AG04450 (cell line): Measurements from ENCODE around the gene MRPS6. TPM values are rescaled to one million over a fixed set of nuclear protein-coding genes. Genes with fewer than 3 reads are reported as not detected.

Source experiments
- CTCF ChIA-PET: fragments of 300-600, 350-600 bp; formaldehyde crosslinking; extraction: SDS; loops from one replicate; lab custom pipeline; 2022; ENCODE audit warnings: antibody characterized with exemption, inconsistent platforms; lab: Charles Lee
- POLR2A ChIA-PET: fragments of 350-600 bp; formaldehyde crosslinking; extraction: SDS; loops from one replicate; lab custom pipeline; 2021; ENCODE audit warnings: antibody characterized with exemption, inconsistent platforms; lab: Yijun Ruan, JAX
- DNase-seq: peaks from one replicate; pipeline ENCODE4 v3.0.0-alpha.2; 2011; ENCODE audit warnings: low read depth, low spot score
- H3K27ac ChIP-seq: one replicate; pipeline ENCODE4 v1.5.1; 2012; ENCODE audit warnings: low read depth, low read length, control low read depth
- H3K27me3 ChIP-seq: one replicate; pipeline ENCODE4 v1.6.0; 2012; ENCODE audit warnings: low read length; ENCODE audit not compliant: control insufficient read depth, insufficient read depth
- H3K4me3 ChIP-seq: 2 replicates; pipeline ENCODE4 v1.5.1; 2011; ENCODE audit warnings: mild to moderate bottlenecking, low read depth, low read length, control low read depth
- H3K9me3 ChIP-seq: 2 replicates; pipeline ENCODE4 v1.5.1; 2012; ENCODE audit warnings: low read length; ENCODE audit not compliant: control insufficient read depth, insufficient read depth
- polyA plus RNA-seq: library from polyadenylated mRNA; depleted of rRNA; stranded (reverse); fragments of >200 nt; gene quantifications from 2 replicates; pipeline ENCODE4 v1.2.3, GENCODE V29; 2011
- TF ChIP-seq, protein P1 (sequence below): IDR thresholded peaks from 2 replicates; pipeline ENCODE4 v1.5.1; 2011; ENCODE audit warnings: low read depth, low read length, control low read depth, inconsistent platforms

The MRPS6 gene
- polyA plus RNA-seq, 1 experiment: 35.8 TPM

DNA sequence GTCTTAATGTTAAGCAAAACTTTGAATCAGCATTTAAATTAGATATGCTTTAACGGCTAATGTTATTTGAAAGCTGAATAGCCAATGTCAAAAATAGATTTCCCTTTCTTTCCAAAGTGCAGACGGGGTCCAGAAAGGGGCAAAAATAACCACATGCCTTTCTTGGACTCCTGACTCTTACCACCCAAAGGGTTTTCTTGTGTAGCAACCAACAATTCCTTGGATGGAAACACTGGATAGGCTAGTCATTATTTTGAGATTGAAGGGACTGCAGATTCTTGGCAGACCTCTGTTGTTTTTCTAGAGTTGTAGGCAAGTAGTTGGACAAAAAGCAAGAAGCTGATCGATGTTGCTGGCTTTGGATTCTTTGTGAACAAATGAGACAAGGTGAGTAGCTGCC is 107.0 kb downstream of the MRPS6 start:
- no peak overlapping the region for H3K4me3 ChIP-seq
- no peak overlapping the region for H3K27ac ChIP-seq
- TF ChIP-seq, protein P1, sequence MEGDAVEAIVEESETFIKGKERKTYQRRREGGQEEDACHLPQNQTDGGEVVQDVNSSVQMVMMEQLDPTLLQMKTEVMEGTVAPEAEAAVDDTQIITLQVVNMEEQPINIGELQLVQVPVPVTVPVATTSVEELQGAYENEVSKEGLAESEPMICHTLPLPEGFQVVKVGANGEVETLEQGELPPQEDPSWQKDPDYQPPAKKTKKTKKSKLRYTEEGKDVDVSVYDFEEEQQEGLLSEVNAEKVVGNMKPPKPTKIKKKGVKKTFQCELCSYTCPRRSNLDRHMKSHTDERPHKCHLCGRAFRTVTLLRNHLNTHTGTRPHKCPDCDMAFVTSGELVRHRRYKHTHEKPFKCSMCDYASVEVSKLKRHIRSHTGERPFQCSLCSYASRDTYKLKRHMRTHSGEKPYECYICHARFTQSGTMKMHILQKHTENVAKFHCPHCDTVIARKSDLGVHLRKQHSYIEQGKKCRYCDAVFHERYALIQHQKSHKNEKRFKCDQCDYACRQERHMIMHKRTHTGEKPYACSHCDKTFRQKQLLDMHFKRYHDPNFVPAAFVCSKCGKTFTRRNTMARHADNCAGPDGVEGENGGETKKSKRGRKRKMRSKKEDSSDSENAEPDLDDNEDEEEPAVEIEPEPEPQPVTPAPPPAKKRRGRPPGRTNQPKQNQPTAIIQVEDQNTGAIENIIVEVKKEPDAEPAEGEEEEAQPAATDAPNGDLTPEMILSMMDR: no peak
- no peaks in the 10 kb centered on the region for H3K9me3 ChIP-seq
- no peak for DNase-seq
- H3K27me3 ChIP-seq: peaks cover 3% of the 10 kb centered on the region
- ChIA-PET POLR2A (no interaction called here), CTCF (interaction anchor here (1.5 kb wide), 1 partner anchor 256 kb away, joined by 6 read pairs; no protein-coding TSS in a partner anchor)

DNA sequence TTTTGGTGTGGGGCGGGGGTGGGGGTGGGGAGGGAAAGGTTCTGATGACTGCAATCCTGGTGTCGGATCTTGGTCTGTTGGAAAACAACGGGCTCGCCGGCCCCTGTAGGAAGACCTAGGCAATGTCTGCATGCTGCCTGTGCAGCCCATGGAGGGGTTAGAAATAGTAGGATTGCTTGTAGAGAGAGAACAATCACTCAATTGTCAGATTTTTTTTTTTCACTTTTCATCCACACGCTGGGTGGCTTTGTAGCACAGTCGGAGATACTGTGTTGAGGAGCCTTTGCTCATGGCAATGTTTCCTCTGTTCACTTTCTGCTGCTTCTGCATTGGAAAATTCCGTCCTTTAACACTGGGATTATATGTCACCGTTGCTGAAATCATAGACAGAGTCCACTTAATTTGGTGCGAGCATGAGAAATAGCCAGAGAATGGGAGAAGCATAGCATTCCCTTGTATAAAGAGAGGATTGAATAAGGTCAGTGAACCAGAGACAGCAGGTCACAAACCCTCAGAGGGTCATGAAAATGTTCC is 107.5 kb downstream of the MRPS6 start:
- H3K27me3 ChIP-seq: peaks cover 3% of the 10 kb centered on the region
- no peak for DNase-seq
- CTCF ChIA-PET: interaction anchor here (1.5 kb wide), 1 partner anchor 257 kb away, joined by 6 read pairs; no protein-coding TSS in a partner anchor
- TF ChIP-seq, protein P1: no peak
- H3K4me3 ChIP-seq: no peak overlapping the region
- no peaks in the 10 kb centered on the region for H3K9me3 ChIP-seq
- POLR2A ChIA-PET: no interaction called here
- H3K27ac ChIP-seq: no peak overlapping the region

- no peak overlapping the region for H3K27ac ChIP-seq
- H3K27me3 ChIP-seq: peaks cover 3% of the 10 kb centered on the region
- ChIA-PET POLR2A (no interaction called here), CTCF (interaction anchor here (0.6 kb wide), 1 partner anchor 258 kb away, joined by 3 read pairs; no protein-coding TSS in a partner anchor)
- TF ChIP-seq, protein P1: no peak
- peaks cover 3% of the 10 kb centered on the region; the same call in 1 of the 2 replicates for H3K9me3 ChIP-seq
- no peak overlapping the region for H3K4me3 ChIP-seq
- no peak for DNase-seq
Measured at GRCh38 chr21:34181431-34182039, 108.2 kb downstream of the MRPS6 start.

- CTCF ChIA-PET: no interaction called here
- no peak for DNase-seq
Measured at GRCh38 chr21:34182436-34182835, 109.1 kb downstream of the MRPS6 start.

More at GRCh38 chr21:34182436-34182835, 109.1 kb downstream of the MRPS6 start:
- no peak overlapping the region for H3K4me3 ChIP-seq
- H3K9me3 ChIP-seq: peaks cover 3% of the 10 kb centered on the region; the same call in 1 of the 2 replicates
- H3K27ac ChIP-seq: no peak overlapping the region
- peaks cover 3% of the 10 kb centered on the region for H3K27me3 ChIP-seq
- POLR2A ChIA-PET: no interaction called here
- TF ChIP-seq, protein P1: no peak
